BE2C (cell line): ENCODE data around the gene CHTF8.
"Not testable (repeated sequence)": the region's sequence is repeated elsewhere in the genome, so short reads cannot be mapped to it uniquely, and the experiment has no call there.

Source experiments
- DNase-seq: peaks from one replicate; pipeline ENCODE4 v3.0.0-alpha.2; 2020
- H3K27me3 ChIP-seq: fragments of 250-450 bp; sonication (Bioruptor Pico); 2 replicates; pipeline ENCODE4 v1.5.1; 2020; ENCODE audit warnings: mild to moderate bottlenecking
- H3K36me3 ChIP-seq: fragments of 250-450 bp; sonication (Bioruptor Pico); 2 replicates; pipeline ENCODE4 v1.5.1; 2020; ENCODE audit warnings: mild to moderate bottlenecking
- H3K4me1 ChIP-seq: fragments of 250-450 bp; sonication (Bioruptor Pico); 2 replicates; pipeline ENCODE4 v1.5.1; 2020
- H3K4me3 ChIP-seq: 2 replicates; pipeline ENCODE4 v1.5.1; 2011; ENCODE audit warnings: low read depth, low read length
- H3K9me3 ChIP-seq: fragments of 250-450 bp; sonication (Bioruptor Pico); 2 replicates; pipeline ENCODE4 v1.5.1; 2020
- CTCF ChIP-seq: IDR thresholded peaks from 2 replicates; pipeline ENCODE4 v1.5.1; 2012; ENCODE audit warnings: mild to moderate bottlenecking, low read depth, low read length

Gene CHTF8

GRCh38 chr16:69131167-69131838, 1.1 kb downstream of the CHTF8 start:
- DNase-seq = peak; percentile 20
- H3K9me3 ChIP-seq = no peaks in the 10 kb centered on the region
- no peaks in the 10 kb centered on the region for H3K27me3 ChIP-seq
- H3K4me3 ChIP-seq = peak overlapping the region; percentile 88
- H3K36me3 ChIP-seq = peaks cover 22% of the 10 kb centered on the region
- TF ChIP-seq CTCF = no peak
- no peaks in the 10 kb centered on the region; the same call in 1 of the 2 replicates for H3K4me1 ChIP-seq

GRCh38 chr16:69130461-69130860, 1.9 kb downstream of the CHTF8 start:
- Histone ChIP-seq H3K4me3 (no peak overlapping the region), H3K9me3 (no peaks in the 10 kb centered on the region), H3K36me3 (peaks cover 16% of the 10 kb centered on the region), H3K27me3 (no peaks in the 10 kb centered on the region), H3K4me1 (no peaks in the 10 kb centered on the region; the same call in 1 of the 2 replicates)
- no peak for TF ChIP-seq CTCF
- no peak for DNase-seq

GRCh38 chr16:69127966-69128510, 4.3 kb downstream of the CHTF8 start:
- TF ChIP-seq CTCF = no peak
- no peaks in the 10 kb centered on the region for H3K9me3 ChIP-seq
- peaks cover 4% of the 10 kb centered on the region for H3K36me3 ChIP-seq
- no peak overlapping the region for H3K4me3 ChIP-seq
- H3K4me1 ChIP-seq = no peaks in the 10 kb centered on the region
- no peaks in the 10 kb centered on the region for H3K27me3 ChIP-seq
- DNase-seq = no peak

GRCh38 chr16:69126801-69127200, 5.6 kb downstream of the CHTF8 start:
- not testable (repeated sequence) for H3K27me3 ChIP-seq, H3K4me1 ChIP-seq, DNase-seq, H3K36me3 ChIP-seq, H3K9me3 ChIP-seq, H3K4me3 ChIP-seq

GRCh38 chr16:69126221-69126620, 6.2 kb downstream of the CHTF8 start:
- Histone ChIP-seq H3K4me3 (no peak overlapping the region), H3K4me1 (no peaks in the 10 kb centered on the region), H3K36me3 (peaks cover 4% of the 10 kb centered on the region), H3K27me3 (no peaks in the 10 kb centered on the region), H3K9me3 (no peaks in the 10 kb centered on the region)
- no peak for DNase-seq
- TF ChIP-seq CTCF = no peak

- not testable (repeated sequence) for H3K27me3 ChIP-seq
Measured at GRCh38 chr16:69124961-69125360, 7.4 kb downstream of the CHTF8 start.

GRCh38 chr16:69124406-69124805, 8.0 kb downstream of the CHTF8 start:
- H3K4me3 ChIP-seq, H3K4me1 ChIP-seq, H3K9me3 ChIP-seq, DNase-seq, H3K27me3 ChIP-seq: not testable (repeated sequence)
- peaks cover 18% of the 10 kb centered on the region for H3K36me3 ChIP-seq

More at GRCh38 chr16:69124961-69125360, 7.4 kb downstream of the CHTF8 start:
- H3K4me1 ChIP-seq, H3K4me3 ChIP-seq, H3K9me3 ChIP-seq, DNase-seq: not testable (repeated sequence)
- peaks cover 13% of the 10 kb centered on the region for H3K36me3 ChIP-seq
